Activated CD8-positive, alpha-beta T cell treated with anti-CD3 and anti-CD28 coated beads for 36 hours (primary cell): ENCODE measurements around the gene EPAS1. TPM values are rescaled to one million over a fixed set of nuclear protein-coding genes. Genes with fewer than 3 reads are reported as not detected.

Experiments used
- ATAC-seq: fragments of 200-7000 bp; cut with Tn5 transposase; one replicate; pipeline ENCODE4 v1.10.0; 2021; ENCODE audit warnings: mild to moderate bottlenecking, moderate library complexity
- CTCF ChIA-PET: fragments of 350-600 bp; sonication (Branson Sonifier 250); formaldehyde crosslinking; loops from one replicate; lab custom pipeline; 2021; ENCODE audit warnings: antibody characterized with exemption; lab: Charles Lee
- POLR2A ChIA-PET: fragments of 350-600 bp; sonication (Branson Sonifier 250); formaldehyde crosslinking; loops from one replicate; lab custom pipeline; 2021; ENCODE audit warnings: antibody characterized with exemption; lab: Charles Lee
- DNase-seq: peaks from one replicate; pipeline ENCODE4 v3.0.0-alpha.2; 2020
- H3K27ac Mint-ChIP-seq: one replicate; pipeline ENCODE4 v1.8.0; 2021; ENCODE audit warnings: mild to moderate bottlenecking, mixed read lengths
- H3K27me3 Mint-ChIP-seq: one replicate; pipeline ENCODE4 v1.8.0; 2021; ENCODE audit warnings: mixed read lengths
- H3K36me3 Mint-ChIP-seq: one replicate; pipeline ENCODE4 v1.8.0; 2021; ENCODE audit warnings: low read depth, mixed read lengths
- H3K4me1 Mint-ChIP-seq: one replicate; pipeline ENCODE4 v1.8.0; 2021; ENCODE audit warnings: low read depth, mixed read lengths
- H3K4me3 Mint-ChIP-seq: one replicate; pipeline ENCODE4 v1.8.0; 2021; ENCODE audit warnings: mild to moderate bottlenecking, moderate library complexity, mixed read lengths
- H3K9me3 Mint-ChIP-seq: one replicate; pipeline ENCODE4 v1.8.0; 2021; ENCODE audit warnings: mixed read lengths
- CTCF ChIP-seq: fragments of 200-600 bp; IDR thresholded peaks from one replicate; pipeline ENCODE4 v1.8.0; 2022; ENCODE audit warnings: antibody characterized with exemption, mild to moderate bottlenecking
- intact Hi-C: fragments of 100-400 bp; cut with micrococcal nuclease; formaldehyde crosslinking; loops from one replicate; pipeline ENCODE4 v1.10.0; 2022
- total RNA-seq, 2 experiments: library from RNA; stranded (reverse); gene quantifications; one replicate each; pipeline ENCODE4 v1.2.3, GENCODE V29; 2021

The EPAS1 gene
- total RNA-seq, 2 experiments from 2014 or later, result 8.3 to 12.2 TPM

GRCh38 chr2:46382331-46383112 lies 85.3 kb downstream of the EPAS1 start:
- Mint-ChIP-seq H3K4me3 (no peak overlapping the region), H3K9me3 (no peaks in the 10 kb centered on the region), H3K27me3 (no peaks in the 10 kb centered on the region), H3K36me3 (no peaks in the 10 kb centered on the region), H3K4me1 (no peaks in the 10 kb centered on the region), H3K27ac (no peak overlapping the region)
- CTCF ChIA-PET, result no interaction called here
- no peak for TF ChIP-seq CTCF
- no peak for DNase-seq
- intact Hi-C loops, result no loop called here
- no peak for ATAC-seq
- POLR2A ChIA-PET, result no interaction called here

- no peak for ATAC-seq
- H3K4me1 Mint-ChIP-seq, result no peaks in the 10 kb centered on the region
- no peak overlapping the region for H3K4me3 Mint-ChIP-seq
- H3K27me3 Mint-ChIP-seq, result no peaks in the 10 kb centered on the region
- no peaks in the 10 kb centered on the region for H3K36me3 Mint-ChIP-seq
- intact Hi-C loops, result no loop called here
- no peak overlapping the region for H3K27ac Mint-ChIP-seq
- no peak for TF ChIP-seq CTCF
- POLR2A ChIA-PET, result no interaction called here
- no peak for DNase-seq
- CTCF ChIA-PET, result no interaction called here
- H3K9me3 Mint-ChIP-seq, result no peaks in the 10 kb centered on the region
These were observed 85.8 kb downstream of the EPAS1 start for GRCh38 chr2:46383113-46383395.

- H3K27me3 Mint-ChIP-seq, result no peaks in the 10 kb centered on the region
- POLR2A ChIA-PET, result no interaction called here
- CTCF ChIA-PET, result no interaction called here
- H3K4me3 Mint-ChIP-seq, result no peak overlapping the region
- no peaks in the 10 kb centered on the region for H3K9me3 Mint-ChIP-seq
- TF ChIP-seq CTCF, result no peak
- no peaks in the 10 kb centered on the region for H3K36me3 Mint-ChIP-seq
- intact Hi-C loops, result no loop called here
- no peak for DNase-seq
- no peak overlapping the region for H3K27ac Mint-ChIP-seq
- ATAC-seq, result no peak
- H3K4me1 Mint-ChIP-seq, result no peaks in the 10 kb centered on the region
These were observed 86.7 kb downstream of the EPAS1 start for GRCh38 chr2:46383784-46384456.

GRCh38 chr2:46384457-46384815 lies 87.2 kb downstream of the EPAS1 start:
- DNase-seq (no peak), ATAC-seq (no peak)
- TF ChIP-seq CTCF, result no peak
- ChIA-PET CTCF (no interaction called here), POLR2A (no interaction called here)
- no peak overlapping the region for H3K4me3 Mint-ChIP-seq
- H3K4me1 Mint-ChIP-seq, result no peaks in the 10 kb centered on the region
- H3K9me3 Mint-ChIP-seq, result no peaks in the 10 kb centered on the region
- H3K27me3 Mint-ChIP-seq, result no peaks in the 10 kb centered on the region
- H3K27ac Mint-ChIP-seq, result no peak overlapping the region
- no peaks in the 10 kb centered on the region for H3K36me3 Mint-ChIP-seq
- intact Hi-C loops, result no loop called here

- no peak overlapping the region for H3K27ac Mint-ChIP-seq
- no peaks in the 10 kb centered on the region for H3K4me1 Mint-ChIP-seq
- CTCF ChIA-PET, result no interaction called here
- POLR2A ChIA-PET, result interaction anchor here (0.7 to 0.9 kb wide), 2 partner anchors 10 to 392 kb away, joined by 3 read pairs; no protein-coding TSS in a partner anchor
- no peaks in the 10 kb centered on the region for H3K36me3 Mint-ChIP-seq
- DNase-seq (no peak), ATAC-seq (no peak)
- no peak for TF ChIP-seq CTCF
- no peak overlapping the region for H3K4me3 Mint-ChIP-seq
- no peaks in the 10 kb centered on the region for H3K27me3 Mint-ChIP-seq
- H3K9me3 Mint-ChIP-seq, result no peaks in the 10 kb centered on the region
- intact Hi-C loops, result no loop called here
These were observed 88.8 kb downstream of the EPAS1 start for GRCh38 chr2:46385786-46386577.
